Activated effector memory CD4-positive, alpha-beta T cell treated with Interleukin-2 at 50 U/mL for 16 hours (primary cell): ENCODE results near the gene CLK1.
A peak's percentile ranks its signal among the peaks of the same experiment; 100 is the strongest.
"Not testable (repeated sequence)": the region's sequence is repeated elsewhere in the genome, so short reads cannot be mapped to it uniquely, and the experiment has no call there.

Experiments used
- DNase-seq: peaks from one replicate; pipeline ENCODE4 v3.0.0-alpha.2; 2020

Gene CLK1

DNA sequence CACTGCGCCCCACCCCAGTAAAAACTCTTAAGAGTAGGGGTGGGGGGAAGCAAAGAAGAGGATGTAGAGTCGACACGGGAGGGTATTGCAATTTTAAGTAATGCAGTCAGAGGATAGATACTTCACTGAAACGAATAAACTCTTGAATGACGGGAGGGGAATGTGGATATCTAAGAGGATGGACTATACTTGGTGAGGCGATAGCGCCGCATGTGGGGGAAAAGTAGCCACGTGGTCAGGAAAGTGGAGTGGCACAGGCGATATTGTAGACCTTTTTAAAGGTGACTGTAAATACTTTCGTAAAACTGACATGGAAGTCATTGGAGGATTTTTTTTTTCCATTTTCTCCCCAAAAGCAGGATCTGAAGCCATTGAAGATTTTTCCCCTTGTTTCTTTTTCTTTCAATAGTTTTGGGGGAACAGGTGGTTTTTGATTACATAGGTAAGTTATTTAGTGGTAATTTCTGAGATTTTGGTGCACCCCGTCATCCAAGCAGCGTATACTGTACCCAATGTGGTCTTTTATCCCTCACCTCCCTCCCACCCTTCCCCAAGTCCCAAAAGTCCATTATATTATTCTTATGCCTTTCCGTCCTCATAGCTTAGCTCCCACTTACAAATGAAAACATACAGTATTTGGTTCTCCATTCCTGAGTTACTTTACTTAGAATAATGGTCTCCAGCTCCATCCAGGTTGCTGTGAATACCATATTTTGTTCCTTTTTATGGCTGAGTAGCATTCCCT is 13.8 kb downstream of the CLK1 start:
- DNase-seq, result no peak

DNA sequence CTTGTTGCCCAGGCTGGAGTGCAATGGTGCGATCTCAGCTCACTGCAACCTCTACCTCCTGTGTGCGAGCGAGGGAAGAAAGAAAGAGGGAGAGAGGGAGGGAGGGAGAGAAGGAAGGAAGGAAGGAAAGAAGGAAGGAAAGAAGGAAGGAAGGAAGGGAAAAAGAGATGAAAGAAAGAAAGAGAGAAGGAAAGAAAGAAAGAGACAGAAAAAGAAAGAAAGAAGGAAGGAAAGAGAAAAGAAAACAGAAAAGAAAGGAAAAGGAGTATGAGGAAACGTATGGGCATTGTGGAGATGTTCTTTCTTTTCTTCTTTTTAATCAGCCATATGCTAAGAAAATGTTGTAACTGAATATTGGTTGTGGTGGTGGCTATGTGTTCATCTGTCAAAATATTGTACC is 16.5 kb downstream of the CLK1 start:
- no peak for DNase-seq

DNA sequence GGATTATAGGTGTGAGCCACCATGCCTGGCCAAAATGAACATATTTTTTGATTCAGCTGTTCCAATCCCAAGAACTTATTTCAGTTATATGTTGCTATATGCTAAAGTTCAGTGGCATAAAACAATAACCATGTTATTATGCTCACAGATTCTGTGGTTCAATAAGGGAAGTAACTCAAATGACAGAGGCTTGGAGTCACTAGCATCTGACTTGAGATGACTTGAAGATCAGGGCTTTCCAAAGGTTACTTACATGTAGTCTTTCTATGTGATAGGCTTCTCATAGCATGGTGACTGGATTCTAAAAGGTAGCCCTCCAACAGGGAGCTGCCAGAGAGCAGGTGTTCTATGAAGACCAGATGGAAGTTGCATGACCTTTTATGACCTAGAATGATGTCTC is 17.2 kb downstream of the CLK1 start:
- DNase-seq, result no peak

DNA sequence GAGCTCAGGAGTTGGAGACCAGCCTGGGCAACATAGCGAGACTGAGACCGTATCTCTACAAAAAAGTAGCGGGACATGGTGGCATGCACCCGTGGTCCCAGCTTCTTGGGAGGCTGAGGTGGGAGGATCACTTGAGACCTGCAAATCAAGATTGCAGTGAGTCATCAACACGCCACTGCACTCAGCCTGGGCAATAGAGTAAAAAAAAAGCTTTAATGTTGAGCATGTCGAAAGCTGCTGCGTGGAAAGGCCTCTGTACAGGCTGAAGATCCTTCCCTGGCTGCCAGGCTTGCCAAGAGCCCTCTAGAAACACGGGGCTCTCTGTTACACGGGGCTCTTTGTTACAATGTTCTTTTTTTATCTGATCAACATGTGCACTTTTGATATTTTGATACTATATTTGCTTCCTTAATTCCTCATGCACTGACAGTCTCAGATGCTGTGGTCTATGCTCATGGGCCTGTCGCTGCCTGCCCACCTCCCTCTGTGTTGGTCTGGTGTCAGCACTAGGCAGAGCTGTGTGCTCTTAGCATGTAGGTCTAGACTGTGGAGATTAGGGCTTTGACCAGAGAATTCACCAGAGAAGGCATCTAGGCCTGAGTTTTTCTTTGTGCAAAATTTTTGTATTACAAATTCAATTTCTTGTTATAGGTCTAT is 18.7 kb downstream of the CLK1 start:
- no peak for DNase-seq

DNA sequence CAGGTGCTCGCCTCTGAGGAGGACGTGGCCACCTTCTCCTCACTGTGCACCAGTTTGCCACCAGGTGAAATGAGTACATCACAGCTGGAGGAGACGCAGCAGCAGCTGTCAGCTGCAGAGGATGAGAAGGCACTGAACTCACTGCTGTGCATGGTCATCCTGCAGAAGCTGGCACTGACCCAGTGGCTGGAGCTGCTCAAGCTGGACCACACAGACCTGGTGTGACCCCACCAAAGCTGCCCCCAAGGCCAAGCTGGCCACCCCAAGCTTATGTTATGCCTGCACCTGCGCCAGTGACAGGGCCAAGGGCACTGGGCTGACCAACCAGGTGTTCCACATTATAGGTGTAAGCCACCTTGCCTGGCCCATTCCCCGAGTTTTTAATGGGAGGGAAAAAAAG is 19.3 kb downstream of the CLK1 start:
- DNase-seq, result no peak

DNA sequence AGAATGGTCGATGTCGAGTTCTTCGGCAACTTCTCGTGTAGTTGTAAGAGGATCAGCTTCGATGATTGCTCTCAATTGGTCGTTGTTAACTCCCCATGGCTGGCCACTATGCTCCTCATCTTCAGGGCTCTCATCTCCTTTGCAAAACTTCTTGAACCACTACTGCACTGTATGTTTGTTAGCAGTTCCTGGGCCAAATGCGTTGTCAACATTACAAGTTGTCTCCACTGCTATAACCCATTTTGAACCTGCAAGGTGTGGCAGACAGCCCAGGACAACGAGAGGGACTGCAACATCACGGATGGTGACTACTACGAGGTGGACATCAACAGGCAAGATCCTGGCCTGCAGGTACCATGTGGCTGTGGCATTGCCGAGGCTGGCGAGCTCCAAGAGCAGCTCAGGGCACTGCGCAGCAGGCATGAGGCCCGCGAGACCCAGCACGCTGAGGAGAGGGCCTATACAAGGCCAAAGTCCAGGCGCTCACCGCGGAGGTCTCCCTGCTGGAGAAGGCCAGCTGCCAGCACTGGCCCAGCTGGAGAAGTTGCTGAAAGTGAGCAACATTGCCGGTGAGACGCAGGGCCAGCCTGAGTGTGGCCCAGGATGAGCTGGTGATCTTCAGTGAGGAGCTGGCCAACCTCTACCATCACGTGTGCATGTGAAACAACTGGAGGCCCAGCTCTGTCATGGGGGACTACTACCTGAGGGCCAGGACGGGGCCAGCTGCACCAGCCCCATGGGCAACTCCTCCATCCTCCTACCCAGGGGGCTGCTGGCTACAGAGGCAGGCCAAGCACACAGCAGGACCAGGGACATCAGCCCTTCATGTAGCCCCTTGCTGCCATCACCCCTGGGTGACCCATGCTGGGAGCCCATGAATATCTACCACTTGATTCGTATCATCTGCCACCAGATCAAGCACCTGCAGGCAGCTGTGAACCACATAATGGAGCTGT is 20.2 kb downstream of the CLK1 start:
- no peak for DNase-seq

DNA sequence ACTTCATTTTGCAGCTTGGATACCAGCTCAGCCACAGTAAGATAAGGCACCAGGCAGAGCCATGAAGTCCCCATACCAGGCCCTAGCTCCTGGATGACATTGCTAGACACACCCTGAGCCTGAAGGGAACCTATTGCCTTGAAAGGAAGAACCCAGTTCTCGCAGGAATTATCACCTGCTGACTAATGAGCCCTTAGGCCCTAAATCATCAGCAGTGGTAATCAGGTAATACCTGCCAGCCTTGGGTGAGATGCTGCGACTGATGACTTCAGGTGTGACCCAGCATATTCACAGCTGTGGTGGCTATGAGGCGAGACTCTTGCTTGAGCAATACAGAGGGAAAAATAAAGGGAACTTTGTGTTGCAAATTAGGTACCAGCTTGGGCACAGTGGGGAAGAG is 24.9 kb downstream of the CLK1 start:
- no peak for DNase-seq

DNA sequence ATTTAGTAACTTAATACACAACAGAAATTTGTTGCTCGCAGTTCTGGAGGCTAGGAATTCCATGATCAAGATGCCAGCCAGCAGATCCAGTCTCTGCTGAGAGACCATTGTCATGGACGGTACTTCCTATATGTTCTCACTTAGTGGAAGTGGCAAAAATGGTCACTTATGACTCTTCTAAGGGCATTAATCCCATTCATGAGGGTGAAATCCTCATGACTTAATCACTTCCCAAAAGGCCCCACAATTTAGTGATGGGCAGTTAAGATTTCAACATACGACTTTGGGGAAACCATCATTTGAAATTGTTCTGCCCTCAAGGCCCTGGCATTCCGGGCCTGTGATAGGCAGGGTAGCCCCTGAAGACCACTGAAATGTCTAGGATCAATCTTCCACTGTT is 29.8 kb downstream of the CLK1 start:
- no peak for DNase-seq

DNA sequence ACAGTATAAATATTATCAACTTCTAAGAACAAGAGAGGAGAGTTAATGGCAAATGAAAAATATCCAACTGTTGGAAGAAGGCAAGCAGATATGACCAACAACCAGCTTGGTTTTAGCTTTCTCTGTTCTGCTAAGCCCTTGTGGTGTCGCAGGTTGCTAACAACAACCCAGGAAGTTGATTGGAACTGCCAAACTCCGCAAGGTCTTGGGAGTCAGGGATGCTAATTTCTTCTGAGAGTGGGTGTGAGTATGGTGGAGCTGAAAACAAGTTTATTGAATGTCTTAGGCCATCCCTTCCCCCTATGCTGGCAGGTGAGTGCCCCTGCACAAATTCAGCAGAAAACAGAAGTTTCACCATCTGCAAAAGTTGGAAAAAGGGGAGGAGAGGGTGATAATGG is 35.2 kb downstream of the CLK1 start:
- no peak for DNase-seq

DNA sequence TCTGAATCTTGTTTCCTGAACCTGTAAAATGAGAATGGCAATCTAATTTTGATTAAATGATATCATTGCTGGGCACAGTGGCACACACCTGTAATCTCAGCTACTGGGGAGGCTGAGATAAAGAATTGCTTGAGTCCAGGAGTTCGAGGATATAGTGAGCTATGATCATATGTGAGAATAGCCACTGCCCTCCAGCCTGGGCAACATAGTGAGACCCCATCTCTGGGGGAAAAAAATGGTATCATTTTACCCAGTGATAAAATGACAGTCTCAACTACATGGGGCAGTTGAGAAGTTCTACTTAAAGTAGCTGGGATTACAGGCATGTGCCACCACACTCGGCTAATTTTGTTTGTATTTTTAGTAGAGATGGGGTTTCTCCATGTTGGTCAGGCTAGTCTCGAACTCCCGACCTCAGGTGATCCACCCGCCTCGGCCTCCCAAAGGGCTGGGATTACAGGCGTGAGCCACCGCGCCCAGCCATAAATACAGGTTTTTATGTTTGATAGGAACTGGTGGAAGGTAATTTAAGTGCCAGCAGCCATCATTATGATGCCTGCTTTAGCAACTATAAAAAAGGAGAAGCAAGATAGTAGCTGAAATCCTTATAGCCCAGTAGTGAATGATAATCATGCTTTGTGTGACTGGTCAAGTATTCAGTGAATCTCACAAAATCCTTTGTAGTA is 35.7 kb downstream of the CLK1 start:
- DNase-seq, result no peak

DNA sequence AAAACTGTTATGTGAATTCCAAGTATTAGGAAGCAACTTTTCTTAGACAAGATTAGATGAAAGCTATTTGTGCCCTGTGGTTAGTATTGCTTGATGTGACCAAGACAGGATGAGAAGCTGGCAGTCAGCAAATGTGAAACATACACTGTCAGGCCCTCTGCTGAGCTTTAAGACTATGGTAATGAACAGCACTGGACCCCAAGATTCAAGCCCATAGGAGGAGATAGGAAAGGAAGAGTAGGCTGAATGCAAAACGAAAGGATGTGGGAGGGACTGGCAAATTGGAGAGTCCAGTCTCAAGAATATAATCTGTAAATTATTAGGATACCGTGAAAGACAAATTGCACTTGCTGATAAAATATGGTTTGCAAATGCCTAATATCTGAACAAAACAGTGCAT is 36.4 kb downstream of the CLK1 start:
- DNase-seq, result no peak

DNA sequence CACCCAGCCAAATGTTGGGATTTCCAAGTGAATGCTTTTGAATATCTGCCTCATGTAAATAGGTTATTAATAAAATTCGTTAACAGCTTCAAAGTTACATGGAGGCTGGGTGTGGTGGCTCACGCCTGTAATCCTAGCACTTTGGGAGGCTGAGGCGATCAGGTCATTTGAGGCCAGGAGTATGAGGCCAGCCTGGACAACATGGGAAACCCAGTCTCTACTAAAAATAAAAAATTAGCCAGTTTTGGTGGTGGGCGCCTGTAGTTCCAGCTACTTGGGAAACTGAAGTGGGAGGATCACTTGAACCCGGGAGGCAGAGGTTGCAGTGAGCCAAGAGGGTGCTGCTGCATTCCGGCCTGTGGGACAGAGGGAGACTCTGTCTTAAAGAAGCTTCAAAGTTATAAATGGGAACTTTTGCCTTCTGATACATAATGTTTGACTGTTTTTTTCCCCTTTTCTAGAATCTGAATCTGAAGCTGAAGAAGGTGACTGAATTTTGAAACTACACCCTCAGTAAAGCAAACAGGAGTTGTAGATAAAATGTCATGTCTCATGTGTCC is 42.7 kb downstream of the CLK1 start:
- DNase-seq, result no peak

DNA sequence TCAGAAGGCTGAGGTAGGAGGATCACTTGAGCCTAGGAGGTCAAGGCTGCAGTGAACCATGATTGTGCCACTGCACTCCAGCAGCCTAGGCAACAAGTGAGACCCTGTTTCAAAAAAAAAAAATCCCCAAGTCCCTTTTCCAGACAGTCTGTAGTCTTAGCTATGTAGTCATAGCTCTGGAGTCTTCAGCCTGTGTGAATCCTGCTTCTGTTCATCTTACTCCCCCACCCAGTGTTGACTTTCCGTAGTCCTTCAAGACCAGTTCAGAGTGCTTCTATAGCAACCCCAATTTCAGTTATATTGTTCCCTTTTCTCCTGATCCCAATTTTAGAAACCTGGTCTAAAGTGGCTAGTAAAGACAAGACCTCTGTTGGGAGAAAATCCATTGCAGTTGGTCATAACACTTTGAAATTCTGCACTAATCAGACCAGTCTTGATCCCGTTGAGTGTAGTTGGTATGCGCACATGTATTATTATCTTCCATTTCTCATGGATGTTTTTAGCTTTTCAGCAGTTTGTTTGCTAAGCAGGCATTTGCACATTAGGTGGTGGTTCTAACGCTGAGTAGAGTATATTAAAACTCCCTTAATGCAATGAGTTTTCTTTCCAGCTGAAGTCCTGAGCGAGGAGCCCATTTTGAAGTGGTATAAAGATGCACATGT is 43.8 kb downstream of the CLK1 start:
- DNase-seq, result no peak

DNA sequence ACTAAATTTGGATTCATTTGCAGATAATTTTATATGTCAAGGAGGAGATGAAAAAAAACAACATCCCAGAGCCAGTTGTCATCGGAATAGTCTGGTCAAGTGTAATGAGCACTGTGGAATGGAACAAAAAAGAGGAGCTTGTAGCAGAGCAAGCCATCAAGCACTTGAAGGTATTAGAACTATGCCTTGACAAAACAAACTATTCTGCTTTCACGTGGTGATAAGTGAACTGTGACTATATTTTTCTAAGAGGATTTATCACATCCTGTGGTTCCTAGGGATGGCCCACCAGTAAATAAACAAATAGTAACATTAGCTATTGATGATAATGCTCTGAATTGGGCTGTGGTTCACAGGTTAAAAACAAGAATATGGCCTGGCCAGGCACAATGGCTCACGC is 45.7 kb downstream of the CLK1 start:
- not testable (repeated sequence) for DNase-seq

DNA sequence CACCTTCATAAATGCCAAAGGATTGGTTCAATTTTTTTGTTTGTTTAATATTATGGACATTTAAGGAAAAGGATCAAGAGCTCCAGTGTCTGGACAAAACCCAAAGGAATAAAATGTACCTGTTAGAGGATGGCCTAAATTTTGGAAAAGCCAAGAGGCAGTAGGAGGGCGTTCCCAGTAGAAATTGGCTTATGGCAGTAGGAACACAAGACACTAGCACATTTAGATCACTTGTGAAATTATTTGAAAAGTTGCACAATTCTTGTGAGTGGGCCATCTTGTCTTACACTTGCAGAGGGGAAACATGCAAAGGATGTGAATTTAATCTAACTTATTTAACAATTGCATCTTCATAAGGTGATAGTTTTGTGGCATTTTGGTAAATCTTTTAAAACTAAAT is 49.5 kb downstream of the CLK1 start:
- no peak for DNase-seq

DNA sequence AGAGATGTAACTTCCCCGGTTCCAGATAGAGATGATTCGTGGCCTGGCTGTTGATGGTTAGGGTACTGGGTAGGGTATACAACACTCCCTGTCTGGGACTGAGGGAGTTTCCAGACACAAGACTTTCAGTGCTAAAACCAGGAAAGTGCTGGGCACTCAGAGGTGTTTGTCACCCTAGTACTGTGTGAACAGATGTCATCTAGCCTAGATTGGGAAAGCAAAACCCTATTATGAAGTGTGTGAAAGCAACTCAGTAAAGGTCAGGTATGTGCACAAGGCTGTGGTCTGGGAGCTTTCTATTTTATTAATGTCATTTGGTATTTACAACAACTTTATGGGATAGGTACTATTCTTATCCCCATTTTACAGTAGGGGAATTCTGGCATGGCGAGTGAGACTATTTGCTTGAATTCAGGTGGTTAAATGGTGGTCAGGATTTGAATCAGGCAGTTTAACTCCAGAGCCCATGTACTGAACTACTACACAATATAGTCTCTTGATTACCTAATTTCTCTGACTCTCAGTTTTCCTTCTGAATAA is 50.1 kb downstream of the CLK1 start:
- no peak for DNase-seq

DNA sequence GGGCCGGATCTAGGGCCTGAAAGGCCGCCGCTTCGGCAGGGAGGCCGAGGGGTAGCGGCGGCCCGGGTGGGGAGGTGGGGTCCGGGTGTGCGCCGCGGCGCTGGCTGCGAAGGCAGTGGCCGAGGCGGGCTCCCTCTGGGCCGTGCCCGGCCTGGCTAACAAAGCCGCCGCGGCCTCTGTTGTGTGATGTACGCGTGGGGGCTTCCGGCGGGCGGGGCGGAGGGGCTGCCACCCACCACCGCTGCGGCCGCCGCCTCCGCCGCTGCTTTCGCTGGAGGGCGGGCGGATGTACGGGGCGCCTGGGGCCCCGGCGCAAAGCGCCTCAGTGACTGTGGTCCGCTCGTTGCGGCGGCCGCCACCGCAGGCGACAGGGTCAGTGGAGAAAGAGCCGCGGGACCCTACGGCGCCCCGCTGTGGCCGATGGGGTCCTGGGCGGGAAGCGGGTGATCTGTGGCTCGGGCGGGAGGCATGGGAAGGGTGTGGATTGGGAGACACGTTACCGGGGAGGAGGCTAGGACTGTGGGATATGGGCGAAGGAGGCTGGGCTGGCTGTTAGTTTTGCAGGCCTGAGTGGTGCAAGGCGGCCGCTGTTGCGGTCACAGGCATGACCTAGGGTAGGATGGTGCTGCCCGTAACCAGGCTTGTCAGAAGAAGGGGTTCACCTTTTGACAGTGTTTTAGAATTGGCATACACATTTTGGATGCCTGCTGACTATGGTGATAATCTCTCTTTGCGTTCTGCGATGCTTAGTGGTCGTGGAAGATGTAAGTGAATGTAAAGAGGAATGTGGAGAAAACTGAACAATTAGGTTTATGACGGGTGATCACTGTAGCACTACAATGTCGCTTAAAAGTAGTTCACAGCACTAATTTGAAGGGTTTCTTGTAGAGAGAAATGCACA is 52.1 kb downstream of the CLK1 start:
- DNase-seq, result peak; percentile 52

DNA sequence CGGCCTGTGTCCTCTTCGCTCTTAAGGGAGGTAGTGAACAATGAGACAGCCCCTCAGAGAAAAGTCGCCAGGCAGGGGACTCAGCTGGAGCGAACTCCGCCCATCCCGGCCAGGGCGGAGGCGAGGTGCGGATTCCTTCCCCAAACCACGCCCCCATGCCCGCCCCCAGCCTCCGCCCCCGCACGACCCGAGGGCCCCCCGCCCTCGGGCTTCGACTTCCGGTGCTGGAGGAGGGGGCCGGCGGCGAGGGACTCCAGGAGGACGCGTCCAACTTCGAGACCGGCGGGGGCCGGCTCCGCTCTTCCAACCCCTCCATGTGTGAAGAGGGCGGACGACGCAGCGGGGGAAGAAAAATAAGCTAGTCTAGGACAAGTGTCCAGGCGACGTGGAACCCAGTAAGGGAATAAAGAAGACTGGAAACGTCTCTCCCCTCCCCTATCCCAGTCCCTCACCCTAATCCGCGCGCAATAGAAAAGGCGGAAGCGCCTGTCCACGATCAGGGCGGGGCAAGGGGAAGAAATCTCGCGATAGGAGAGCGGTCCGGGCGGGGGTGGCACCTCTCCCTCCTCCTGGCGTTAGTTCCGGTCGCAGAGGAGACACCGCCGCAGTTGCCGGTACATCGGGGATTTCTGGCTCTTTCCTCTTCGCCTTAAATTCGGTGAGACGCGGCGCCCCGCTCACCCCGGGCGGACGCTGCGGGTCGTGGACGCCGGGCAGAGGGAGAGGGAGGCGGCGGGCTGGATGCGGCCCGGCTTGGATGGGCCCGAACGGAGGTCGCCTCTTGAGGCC is 52.9 kb downstream of the CLK1 start, which contains the start of gene BZW1:
Gene BZW1 (plus strand): TSS at position 578 of the 789 bp plus-strand sequence. CDS start 1,308 bp downstream, outside the sequence.
- DNase-seq, result peak; percentile 95

DNA sequence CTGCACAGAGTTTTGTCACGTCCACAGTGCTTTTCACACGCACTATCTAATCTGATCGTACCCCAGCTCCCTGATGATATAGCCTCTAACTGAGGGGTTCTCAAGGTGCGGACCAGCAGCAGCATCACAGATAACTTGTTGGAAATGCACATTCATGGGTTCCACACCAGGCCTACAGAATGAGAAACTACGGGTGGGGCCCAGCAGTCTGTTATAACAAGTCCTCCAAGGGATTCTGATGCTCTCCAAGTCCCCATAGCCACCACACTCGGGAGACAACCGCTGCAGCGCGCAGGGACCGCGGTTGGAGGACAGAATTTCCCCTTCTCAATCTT is 53.5 kb downstream of the CLK1 start:
- no peak for DNase-seq
